Effector memory CD8-positive, alpha-beta T cell (primary cell): ENCODE data around the gene ELFN1.
A peak's percentile ranks its signal among the peaks of the same experiment; 100 is the strongest.

ENCODE experiments used
- ATAC-seq: fragments of 150-1000 bp; cut with Tn5 transposase; replicated peaks from 2 replicates; pipeline ENCODE4 v1.10.0; 2021; ENCODE audit warnings: mild to moderate bottlenecking, moderate library complexity
- DNase-seq, 3 experiments: peaks; one replicate each; pipeline ENCODE4 v3.0.0; 2021
- H3K27ac Mint-ChIP-seq, 2 donors: one replicate each; pipeline ENCODE4 v1.8.0; 2022; ENCODE audit warnings: mild to moderate bottlenecking in 2 of 2, mixed read lengths in 2 of 2, moderate library complexity in 2 of 2
- H3K27me3 Mint-ChIP-seq, 2 donors: one replicate each; pipeline ENCODE4 v1.8.0; 2022; ENCODE audit warnings: mixed read lengths in 2 of 2
- H3K36me3 Mint-ChIP-seq: one replicate; pipeline ENCODE4 v1.8.0; 2022; ENCODE audit warnings: mild to moderate bottlenecking, moderate library complexity, mixed read lengths; ENCODE audit not compliant: insufficient read depth
- H3K4me1 Mint-ChIP-seq, 2 donors: one replicate each; pipeline ENCODE4 v1.8.0; 2022; ENCODE audit warnings: low read depth in 2 of 2, mixed read lengths in 2 of 2
- H3K4me3 Mint-ChIP-seq, 2 donors: one replicate each; pipeline ENCODE4 v1.8.0; 2022; ENCODE audit warnings: mild to moderate bottlenecking in 2 of 2, mixed read lengths in 2 of 2, moderate library complexity in 2 of 2
- H3K9me3 Mint-ChIP-seq, 2 donors: one replicate each; pipeline ENCODE4 v1.8.0; 2022; ENCODE audit warnings: mixed read lengths in 2 of 2

The ELFN1 gene

GRCh38 chr7:1693419-1693990, 23.4 kb downstream of the ELFN1 start:
- no peak for DNase-seq
- H3K4me3 Mint-ChIP-seq, result no peak overlapping the region
- no peaks in the 10 kb centered on the region for H3K9me3 Mint-ChIP-seq
- peaks cover 0 to 4% of the 10 kb centered on the region in 2 donors for H3K4me1 Mint-ChIP-seq
- no peaks in the 10 kb centered on the region for H3K36me3 Mint-ChIP-seq
- peaks cover 31 to 57% of the 10 kb centered on the region in 2 donors for H3K27me3 Mint-ChIP-seq
- H3K27ac Mint-ChIP-seq, result no peak overlapping the region
- ATAC-seq, result no peak

DNA sequence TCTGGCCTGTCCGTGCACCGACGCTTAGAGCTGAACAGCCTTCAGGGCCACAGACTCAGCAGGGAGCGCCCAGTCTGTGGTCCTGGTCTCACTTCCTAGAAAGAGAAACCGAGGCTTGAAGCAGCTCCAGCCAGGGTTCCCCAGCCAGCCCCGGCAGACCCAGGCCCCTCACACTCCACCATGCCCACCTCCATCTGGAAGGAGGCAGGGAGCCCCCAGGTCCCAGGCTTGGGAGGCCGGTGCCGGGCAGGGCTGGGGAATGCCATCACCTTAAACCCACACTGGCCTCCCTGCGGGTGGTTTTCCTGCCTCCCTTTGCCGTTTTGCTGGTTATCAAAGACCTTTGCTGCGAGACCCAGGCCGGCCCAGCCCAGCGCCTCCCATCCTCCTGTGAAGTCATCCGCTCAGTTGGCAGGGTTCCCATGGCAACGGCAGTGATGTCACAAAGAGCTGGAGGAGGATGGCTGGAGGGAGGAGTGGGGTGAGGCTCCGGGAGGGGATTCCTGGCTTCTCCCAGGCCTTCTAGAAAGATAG, 24.0 kb downstream of the ELFN1 start:
- Mint-ChIP-seq H3K4me3 (no peak overlapping the region), H3K27me3 (peaks cover 27 to 52% of the 10 kb centered on the region in 2 donors), H3K36me3 (no peaks in the 10 kb centered on the region), H3K27ac (no peak overlapping the region), H3K9me3 (no peaks in the 10 kb centered on the region), H3K4me1 (peaks cover 0 to 4% of the 10 kb centered on the region in 2 donors)
- no peak for ATAC-seq
- no peak for DNase-seq

GRCh38 chr7:1694611-1695511, 24.8 kb downstream of the ELFN1 start:
- no peak for DNase-seq
- no peak for ATAC-seq
- Mint-ChIP-seq H3K4me3 (no peak overlapping the region), H3K4me1 (peaks cover 0 to 4% of the 10 kb centered on the region in 2 donors), H3K27me3 (peaks cover 23 to 46% of the 10 kb centered on the region in 2 donors), H3K36me3 (no peaks in the 10 kb centered on the region), H3K9me3 (no peaks in the 10 kb centered on the region), H3K27ac (no peak overlapping the region)

- peak overlapping the region in 1 of 2 donors; percentile 56 for H3K27ac Mint-ChIP-seq
- H3K4me3 Mint-ChIP-seq, result no peak overlapping the region
- DNase-seq, result no peak
- peaks cover 13 to 46% of the 10 kb centered on the region in 2 donors for H3K27me3 Mint-ChIP-seq
- ATAC-seq, result no peak
- H3K4me1 Mint-ChIP-seq, result peaks cover 0 to 4% of the 10 kb centered on the region in 2 donors
- H3K9me3 Mint-ChIP-seq, result no peaks in the 10 kb centered on the region
- H3K36me3 Mint-ChIP-seq, result peaks cover 3% of the 10 kb centered on the region
Observed at GRCh38 chr7:1695800-1696454, 25.9 kb downstream of the ELFN1 start.

DNA sequence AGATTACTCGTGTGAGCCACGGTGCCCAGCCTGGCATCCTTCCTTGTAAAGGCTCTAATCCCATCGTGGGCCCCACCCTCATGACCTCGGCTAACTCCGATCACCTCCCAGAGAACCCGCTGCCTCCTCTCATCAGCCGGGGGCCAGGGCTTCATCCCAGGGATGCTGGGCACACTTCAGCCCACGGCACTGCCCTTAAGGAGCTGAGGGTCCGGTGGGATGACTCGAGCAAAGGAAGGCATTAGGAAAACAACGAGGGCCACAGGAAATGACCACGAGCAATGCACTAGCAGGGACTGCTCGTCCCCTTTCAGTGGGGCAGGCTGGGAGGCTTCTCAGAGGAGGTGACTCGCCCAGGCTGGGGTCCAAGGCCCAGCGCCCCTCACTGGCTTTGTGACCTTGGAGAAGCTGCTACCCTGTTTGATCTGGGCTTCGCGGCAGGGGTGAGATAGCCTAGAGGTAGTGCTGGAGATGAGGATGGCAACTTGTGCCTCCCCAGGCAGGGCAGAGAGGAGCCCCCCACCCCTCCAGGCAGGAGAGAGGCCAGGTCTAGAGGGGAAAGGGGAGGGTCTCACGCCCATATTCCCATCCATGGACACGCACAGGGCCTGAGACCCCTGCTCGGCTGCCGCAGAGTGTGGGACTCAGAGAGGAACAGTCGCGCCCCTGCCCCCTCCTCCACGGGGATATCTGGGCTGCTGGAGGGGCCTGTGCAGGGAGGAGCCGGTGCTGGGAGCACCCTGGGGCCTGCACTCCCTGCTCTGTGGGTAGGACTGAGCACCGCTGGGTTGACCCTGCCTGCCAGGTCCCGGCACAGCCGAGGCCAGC, 26.8 kb downstream of the ELFN1 start:
- Mint-ChIP-seq H3K4me3 (no peak overlapping the region), H3K36me3 (peaks cover 3% of the 10 kb centered on the region), H3K27me3 (peaks cover 12 to 43% of the 10 kb centered on the region in 2 donors), H3K27ac (no peak overlapping the region), H3K4me1 (peaks cover 0 to 4% of the 10 kb centered on the region in 2 donors), H3K9me3 (no peaks in the 10 kb centered on the region)
- no peak for DNase-seq
- ATAC-seq, result no peak

DNA sequence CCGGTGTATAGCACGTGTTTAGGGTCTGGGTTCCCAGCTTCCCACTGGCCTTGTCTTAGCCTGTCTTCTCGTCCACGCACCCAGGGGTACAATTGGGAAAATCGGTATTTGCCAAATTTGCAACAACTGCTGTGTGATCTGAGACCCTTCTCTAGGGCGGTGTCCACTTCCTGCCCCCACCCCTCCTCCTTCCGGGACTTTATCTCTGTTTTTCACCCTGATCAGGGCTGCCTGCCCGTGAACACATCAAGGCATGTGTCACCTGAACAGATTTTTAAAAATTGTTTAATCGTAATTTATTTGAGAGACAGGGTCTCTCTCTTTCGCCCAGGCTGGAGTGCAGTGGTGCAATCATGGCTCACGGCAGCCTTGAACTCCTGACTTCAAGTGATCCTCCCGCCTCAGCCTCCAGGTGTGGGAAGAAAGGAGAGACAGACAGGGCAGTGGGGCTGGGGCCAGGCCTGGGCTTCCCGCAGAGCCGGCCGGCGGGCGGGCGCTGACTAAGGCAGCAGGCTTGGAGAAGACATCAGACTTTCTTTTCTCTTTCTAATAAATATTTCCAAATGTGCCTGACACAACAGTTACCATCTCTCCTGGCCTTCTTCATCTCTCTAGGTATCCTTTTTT, 27.5 kb downstream of the ELFN1 start:
- Mint-ChIP-seq H3K36me3 (peaks cover 3% of the 10 kb centered on the region), H3K4me1 (peaks cover 0 to 4% of the 10 kb centered on the region in 2 donors), H3K27ac (no peak overlapping the region), H3K4me3 (no peak overlapping the region), H3K9me3 (peaks cover under 1 to 3% of the 10 kb centered on the region in 2 donors), H3K27me3 (peaks cover 19 to 43% of the 10 kb centered on the region in 2 donors)
- no peak for DNase-seq
- ATAC-seq, result no peak

GRCh38 chr7:1698201-1698600, 28.1 kb downstream of the ELFN1 start:
- Mint-ChIP-seq H3K9me3 (peaks cover 2 to 9% of the 10 kb centered on the region in 2 donors), H3K4me3 (no peak overlapping the region), H3K4me1 (peaks cover 0 to 4% of the 10 kb centered on the region in 2 donors), H3K27me3 (peaks cover 25 to 45% of the 10 kb centered on the region in 2 donors), H3K27ac (no peak overlapping the region), H3K36me3 (peaks cover 3% of the 10 kb centered on the region)
- ATAC-seq, result no peak
- DNase-seq, result no peak

DNA sequence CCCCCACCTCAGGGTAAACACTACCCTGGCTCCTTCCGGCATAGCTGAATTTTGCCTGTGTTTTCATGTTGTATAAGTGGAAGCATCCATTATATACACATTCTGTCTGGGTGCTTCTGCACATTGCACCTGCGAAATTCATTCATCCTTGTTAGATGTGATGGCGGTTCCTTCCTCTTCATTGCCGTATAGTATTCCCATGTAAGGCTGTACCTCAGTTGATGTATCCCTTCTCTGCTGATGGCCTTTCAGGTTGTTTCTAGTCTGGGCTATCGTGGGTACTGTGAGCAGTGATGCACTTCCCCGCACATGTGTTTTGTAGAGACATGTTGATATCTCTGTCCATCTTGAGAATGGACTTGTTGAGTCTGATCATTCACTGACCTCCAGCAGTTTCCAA, 28.9 kb downstream of the ELFN1 start:
- H3K9me3 Mint-ChIP-seq, result peaks cover 2 to 12% of the 10 kb centered on the region in 2 donors
- DNase-seq (no peak), ATAC-seq (no peak)
- peaks cover 0 to 4% of the 10 kb centered on the region in 2 donors for H3K4me1 Mint-ChIP-seq
- no peak overlapping the region for H3K4me3 Mint-ChIP-seq
- H3K27me3 Mint-ChIP-seq, result peaks cover 27 to 50% of the 10 kb centered on the region in 2 donors
- H3K36me3 Mint-ChIP-seq, result peaks cover 3% of the 10 kb centered on the region
- no peak overlapping the region for H3K27ac Mint-ChIP-seq

- no peak for DNase-seq
- Mint-ChIP-seq H3K4me1 (peaks cover 0 to 4% of the 10 kb centered on the region in 2 donors), H3K9me3 (peaks cover 2 to 12% of the 10 kb centered on the region in 2 donors), H3K27ac (no peak overlapping the region), H3K36me3 (peaks cover 3% of the 10 kb centered on the region), H3K27me3 (peaks cover 27 to 55% of the 10 kb centered on the region in 2 donors), H3K4me3 (no peak overlapping the region)
- ATAC-seq, result no peak
Observed at GRCh38 chr7:1700086-1700485, 30.0 kb downstream of the ELFN1 start.

- Mint-ChIP-seq H3K4me3 (no peak overlapping the region), H3K4me1 (peaks cover 0 to 4% of the 10 kb centered on the region in 2 donors), H3K36me3 (peaks cover 3% of the 10 kb centered on the region), H3K27ac (no peak overlapping the region), H3K9me3 (peaks cover 2 to 12% of the 10 kb centered on the region in 2 donors), H3K27me3 (peaks cover 26 to 56% of the 10 kb centered on the region in 2 donors)
- ATAC-seq (no peak), DNase-seq (no peak)
Observed at GRCh38 chr7:1700536-1701333, 30.7 kb downstream of the ELFN1 start.

DNA sequence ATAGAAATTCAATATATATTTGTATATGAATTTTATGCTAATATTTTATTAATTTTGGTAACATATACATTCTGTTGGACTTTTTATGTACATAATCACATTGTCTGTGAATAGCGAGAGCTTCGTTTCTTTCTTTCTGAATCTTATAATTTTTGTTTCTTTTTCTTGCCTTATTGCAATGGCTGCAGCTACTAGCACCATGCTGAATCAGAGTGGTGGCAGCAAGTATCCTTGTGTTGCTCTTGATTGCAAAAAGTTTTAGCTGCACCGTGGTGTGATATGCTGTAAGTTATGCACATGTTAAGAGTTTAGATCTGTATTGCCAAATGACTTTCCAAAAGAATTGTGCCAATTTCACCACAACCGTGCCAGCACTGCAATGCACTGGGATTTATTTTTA, 32.6 kb downstream of the ELFN1 start:
- no peak overlapping the region for H3K27ac Mint-ChIP-seq
- H3K4me1 Mint-ChIP-seq, result peaks cover 0 to under 1% of the 10 kb centered on the region in 2 donors
- no peak for DNase-seq
- H3K36me3 Mint-ChIP-seq, result peaks cover 3% of the 10 kb centered on the region
- peaks cover 16 to 51% of the 10 kb centered on the region in 2 donors for H3K27me3 Mint-ChIP-seq
- H3K9me3 Mint-ChIP-seq, result peaks cover 2 to 12% of the 10 kb centered on the region in 2 donors
- no peak overlapping the region for H3K4me3 Mint-ChIP-seq
- no peak for ATAC-seq

GRCh38 chr7:1703441-1703840, 33.4 kb downstream of the ELFN1 start:
- H3K4me3 Mint-ChIP-seq, result no peak overlapping the region
- peaks cover 3% of the 10 kb centered on the region for H3K36me3 Mint-ChIP-seq
- no peak for ATAC-seq
- H3K27ac Mint-ChIP-seq, result no peak overlapping the region
- DNase-seq, result no peak
- H3K9me3 Mint-ChIP-seq, result peaks cover 2 to 12% of the 10 kb centered on the region in 2 donors
- peaks cover 16 to 55% of the 10 kb centered on the region in 2 donors for H3K27me3 Mint-ChIP-seq
- H3K4me1 Mint-ChIP-seq, result no peaks in the 10 kb centered on the region
